K562 treated with DMSO at 1 percent for 48 hours (cell line): Measurements from ENCODE around the gene SPDYE2. TPM values are rescaled to one million over a fixed set of nuclear protein-coding genes. Genes with fewer than 3 reads are reported as not detected.

Experiments
- total RNA-seq: library from RNA; unstranded; fragments of 300-600 nt; gene quantifications from 2 replicates; pipeline ENCODE4 v1.2.3, GENCODE V29; 2022; ENCODE audit warnings: low replicate concordance; ENCODE audit errors: extremely low read depth

The SPDYE2 gene, protein sequence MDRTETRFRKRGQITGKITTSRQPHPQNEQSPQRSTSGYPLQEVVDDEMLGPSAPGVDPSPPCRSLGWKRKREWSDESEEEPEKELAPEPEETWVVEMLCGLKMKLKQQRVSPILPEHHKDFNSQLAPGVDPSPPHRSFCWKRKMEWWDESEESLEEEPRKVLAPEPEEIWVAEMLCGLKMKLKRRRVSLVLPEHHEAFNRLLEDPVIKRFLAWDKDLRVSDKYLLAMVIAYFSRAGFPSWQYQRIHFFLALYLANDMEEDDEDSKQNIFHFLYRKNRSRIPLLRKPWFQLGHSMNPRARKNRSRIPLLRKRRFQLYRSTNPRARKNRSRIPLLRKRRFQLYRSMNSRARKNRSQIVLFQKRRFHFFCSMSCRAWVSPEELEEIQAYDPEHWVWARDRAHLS
- not detected in 2 replicates for total RNA-seq

DNA sequence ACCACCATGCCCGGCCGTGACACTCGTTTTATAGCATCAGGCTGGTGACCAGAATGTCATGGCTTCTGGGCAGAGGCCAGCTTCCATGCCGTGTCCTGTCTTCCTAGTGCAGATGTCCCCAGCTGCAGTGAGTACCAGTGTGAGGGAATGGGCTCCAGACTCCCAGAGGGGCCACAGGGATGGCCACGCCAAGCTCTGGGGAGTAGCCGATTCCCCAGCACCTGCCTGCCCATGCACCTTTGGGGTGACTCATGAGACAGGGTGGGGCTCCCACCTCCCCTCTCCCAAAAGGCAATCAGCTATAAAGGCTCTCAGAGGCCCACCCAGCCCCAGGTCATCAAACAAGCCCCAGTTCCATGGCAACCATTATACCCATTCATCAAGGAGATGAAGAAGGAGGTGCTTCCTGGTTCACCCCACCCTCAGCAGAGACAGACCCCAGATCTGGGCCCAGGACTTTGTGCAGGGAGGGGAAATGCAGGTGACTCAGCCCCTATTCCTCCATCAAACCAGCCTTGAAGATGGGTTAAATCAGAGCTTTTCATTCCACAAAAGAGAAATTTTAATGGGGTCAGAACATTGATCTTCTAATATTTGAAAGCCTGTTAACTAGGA lies at the start of gene SPDYE2:
SPDYE2 (plus strand) TSS at position 419 of the 615 bp plus-strand sequence. CDS start 2,030 bp downstream, outside the sequence.

DNA sequence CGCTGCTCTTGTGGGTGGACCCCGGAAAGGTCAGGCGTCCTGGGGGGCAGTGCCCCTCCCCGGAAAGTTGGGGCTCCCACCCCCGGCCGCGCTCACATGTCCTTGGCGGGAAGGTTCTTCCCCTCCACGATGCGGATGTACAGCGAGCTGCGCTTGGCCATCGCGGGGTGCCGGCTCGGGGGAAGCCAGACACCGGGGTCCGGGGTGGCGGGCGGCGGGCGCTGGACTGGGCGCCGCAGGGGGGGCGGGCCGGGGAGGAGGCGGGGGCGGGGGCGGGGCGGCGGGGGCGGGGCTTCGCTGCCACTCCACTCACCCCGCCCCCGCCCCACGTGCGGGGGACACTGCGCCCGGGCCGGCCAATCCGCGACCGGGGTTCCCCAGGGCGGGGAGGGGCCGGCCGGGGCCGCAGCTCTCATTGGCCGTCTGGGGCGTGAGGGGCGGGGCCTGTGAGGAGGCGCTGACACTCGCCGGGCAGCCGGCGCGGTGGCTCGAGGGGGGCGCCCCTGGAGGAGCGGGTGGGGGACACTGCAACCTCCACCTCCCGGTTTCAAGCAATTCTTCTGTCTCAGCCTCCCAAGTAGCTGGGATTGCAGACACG lies 33.4 kb upstream of the SPDYE2 start, which contains the start of gene RASA4B:
RASA4B (minus strand) TSS at position 228 of the 598 bp plus-strand sequence; CDS start at position 161, 67 bp downstream.

DNA sequence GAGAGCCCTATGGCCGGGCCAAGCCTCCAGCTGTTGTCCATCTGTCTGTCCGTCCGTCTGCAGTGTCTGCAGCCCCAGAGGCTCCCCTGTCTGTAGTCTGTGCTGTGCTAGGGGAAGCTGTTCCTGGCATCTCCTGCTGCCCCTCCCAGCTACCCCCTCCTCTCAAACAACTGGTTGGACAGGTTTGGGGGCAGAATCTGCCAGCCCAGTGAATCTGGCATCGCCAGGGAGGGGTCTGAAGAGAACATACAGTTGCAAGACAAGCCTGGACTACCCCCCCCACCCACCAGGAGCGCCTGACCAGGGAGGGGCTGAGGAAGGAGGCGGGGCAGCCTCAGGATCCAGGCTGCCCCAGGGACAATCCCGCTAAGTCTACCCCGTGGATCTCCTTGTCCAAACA lies 7.4 kb upstream of the SPDYE2 start, which contains the start of gene UPK3BL2:
UPK3BL2 (minus strand) TSS at position 101 of the 400 bp plus-strand sequence; CDS start at position 41, 60 bp downstream.

DNA sequence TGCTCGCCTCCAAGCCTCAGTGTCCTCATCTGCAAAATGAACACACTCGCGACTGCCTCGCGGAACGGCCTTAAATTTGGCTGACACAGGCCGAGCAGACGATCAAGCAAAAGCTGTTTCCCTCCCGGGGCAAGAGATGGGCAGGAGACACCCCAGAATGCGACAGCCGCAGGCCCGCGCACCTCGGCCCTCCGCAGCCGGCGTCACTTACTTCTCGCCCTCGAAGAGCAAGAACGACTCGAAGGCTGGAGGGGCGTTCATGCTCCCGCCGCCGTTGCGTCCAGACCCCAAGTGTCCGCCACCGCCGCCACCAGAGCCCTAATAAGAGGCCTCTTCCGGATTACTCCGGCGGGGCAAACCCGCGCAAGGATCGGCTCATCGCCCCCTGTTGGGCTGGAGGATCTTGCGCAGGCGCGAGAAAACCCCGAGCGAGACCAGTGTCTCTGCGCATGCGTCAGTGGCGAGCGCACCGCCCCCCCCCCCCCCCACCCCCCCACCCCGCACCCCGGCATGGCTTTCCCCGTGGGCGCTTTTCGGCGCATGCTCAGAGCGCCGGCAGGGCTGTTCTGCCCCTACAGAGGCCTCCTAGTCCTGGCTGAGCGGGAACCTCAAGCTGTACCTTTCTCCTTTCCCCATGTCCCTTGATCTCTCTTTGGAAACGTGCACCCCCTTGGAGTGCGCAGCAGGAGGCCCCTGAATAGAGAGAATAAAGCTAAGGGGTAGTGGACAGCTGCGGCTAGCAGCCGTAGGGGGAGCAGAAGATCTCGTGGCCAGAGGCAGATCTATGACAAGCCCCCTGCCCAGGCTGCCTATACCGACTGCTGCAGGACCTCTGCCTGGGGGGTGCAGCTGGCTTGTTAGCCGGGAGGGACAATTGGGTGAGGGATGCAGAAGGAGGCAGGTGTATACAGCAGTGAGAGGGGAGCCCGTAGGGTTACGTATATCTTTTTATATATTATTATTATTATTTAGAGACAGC lies 21.5 kb downstream of the SPDYE2 start, which contains the start of gene POLR2J3:
POLR2J3 (minus strand) TSS at position 323 of the 979 bp plus-strand sequence; CDS start at position 261, 62 bp downstream.

Other genes starting within 250 kb of the SPDYE2 start
- not detected in 2 replicates for gene SPDYE6, start 194.8 kb upstream of the SPDYE2 start, total RNA-seq
- not detected in 2 replicates for gene PRKRIP1, start 154.9 kb upstream of the SPDYE2 start, total RNA-seq
- gene ORAI2, start 117.7 kb upstream of the SPDYE2 start, total RNA-seq, result not detected in 2 replicates
- gene ALKBH4, start 86.4 kb upstream of the SPDYE2 start, total RNA-seq, result not detected in 2 replicates
- gene LRWD1, start 86.2 kb upstream of the SPDYE2 start, total RNA-seq, result not detected in 2 replicates
- not detected in 2 replicates for gene POLR2J, start 72.3 kb upstream of the SPDYE2 start, total RNA-seq
- gene RASA4B, start 33.4 kb upstream of the SPDYE2 start, total RNA-seq, result not detected in 2 replicates
- gene UPK3BL2, start 7.5 kb upstream of the SPDYE2 start, total RNA-seq, result not detected in 2 replicates
- gene POLR2J3, start 21.4 kb downstream of the SPDYE2 start, total RNA-seq, result not detected in 2 replicates
- gene RASA4, start 65.5 kb downstream of the SPDYE2 start, total RNA-seq, result not detected in 2 replicates
- gene UPK3BL1, start 91.6 kb downstream of the SPDYE2 start, total RNA-seq, result not detected in 2 replicates
- gene SPDYE2B, start 99.1 kb downstream of the SPDYE2 start, total RNA-seq, result not detected in 2 replicates
- gene POLR2J2, start 120.4 kb downstream of the SPDYE2 start, total RNA-seq, result not detected in 2 replicates
- gene FAM185A, start 197.8 kb downstream of the SPDYE2 start, total RNA-seq, result not detected in 2 replicates